GM21737 (cell line): ENCODE data around the gene SMIM17.
"Not testable (repeated sequence)": the region's sequence is repeated elsewhere in the genome, so short reads cannot be mapped to it uniquely, and the experiment has no call there.

Experiments
- ATAC-seq: cut with Tn5 transposase; IDR thresholded peaks from one replicate; pipeline ENCODE4 v1.9.1; 2021; ENCODE audit warnings: mild to moderate bottlenecking, moderate library complexity; ENCODE audit not compliant: unreplicated experiment

The SMIM17 gene

GRCh38 chr19:56654151-56654550 lies 11.2 kb downstream of the SMIM17 start:
- no peak for ATAC-seq

GRCh38 chr19:56660381-56661107 lies 17.6 kb downstream of the SMIM17 start:
- ATAC-seq = no peak

GRCh38 chr19:56661248-56661647 lies 18.3 kb downstream of the SMIM17 start:
- ATAC-seq = no peak

GRCh38 chr19:56663931-56664500 lies 21.1 kb downstream of the SMIM17 start:
- no peak for ATAC-seq

- ATAC-seq = no peak
Measured at GRCh38 chr19:56664511-56664910, 21.6 kb downstream of the SMIM17 start.

- ATAC-seq = no peak
Measured at GRCh38 chr19:56667311-56667870, 24.4 kb downstream of the SMIM17 start.

GRCh38 chr19:56668676-56669075 lies 25.7 kb downstream of the SMIM17 start:
- no peak for ATAC-seq

GRCh38 chr19:56670401-56670960 lies 27.5 kb downstream of the SMIM17 start:
- no peak for ATAC-seq

- no peak for ATAC-seq
Measured at GRCh38 chr19:56670961-56671612, 28.1 kb downstream of the SMIM17 start.

- ATAC-seq = no peak
Measured at GRCh38 chr19:56671613-56671994, 28.6 kb downstream of the SMIM17 start, which contains the start of gene ZNF835. Gene ZNF835 (minus strand): TSS chr19:56671757. CDS start chr19:56665198, 6,559 bp downstream.

GRCh38 chr19:56672610-56673009 lies 29.7 kb downstream of the SMIM17 start:
- ATAC-seq = not testable (repeated sequence)

- ATAC-seq = no peak
Measured at GRCh38 chr19:56678205-56678604, 35.2 kb downstream of the SMIM17 start.

GRCh38 chr19:56681702-56682101 lies 38.7 kb downstream of the SMIM17 start:
- ATAC-seq = no peak

GRCh38 chr19:56683116-56683515 lies 40.2 kb downstream of the SMIM17 start:
- ATAC-seq = no peak

GRCh38 chr19:56687031-56687430 lies 44.1 kb downstream of the SMIM17 start:
- no peak for ATAC-seq

GRCh38 chr19:56689198-56689597 lies 46.2 kb downstream of the SMIM17 start:
- ATAC-seq = no peak

- no peak for ATAC-seq
Measured at GRCh38 chr19:56690670-56691069, 47.7 kb downstream of the SMIM17 start.

- no peak for ATAC-seq
Measured at GRCh38 chr19:56692206-56692895, 49.4 kb downstream of the SMIM17 start.

- no peak for ATAC-seq
Measured at GRCh38 chr19:56699552-56699951, 56.6 kb downstream of the SMIM17 start.

GRCh38 chr19:56701895-56702294 lies 58.9 kb downstream of the SMIM17 start:
- no peak for ATAC-seq

GRCh38 chr19:56705939-56706338 lies 63.0 kb downstream of the SMIM17 start:
- no peak for ATAC-seq
